OCI-LY1 (cell line): ENCODE data around the gene DXO.

Experiments used
- H2AFZ ChIP-seq: fragments of 200-600 bp; sonication (generic), shearing (Covaris generic); 2 replicates; pipeline ENCODE4 v1.6.0; 2014; ENCODE audit warnings: antibody characterized with exemption, mild to moderate bottlenecking, low read length
- H3F3A ChIP-seq: fragments of 200-600 bp; sonication (generic), shearing (Covaris generic); 2 replicates; pipeline ENCODE4 v1.6.0; 2014; ENCODE audit warnings: mild to moderate bottlenecking, antibody characterized with exemption, low read length, moderate library complexity; ENCODE audit not compliant: insufficient read depth
- H3K27ac ChIP-seq: fragments of 200-600 bp; sonication (generic); 2 replicates; pipeline ENCODE4 v1.5.1; 2014; ENCODE audit warnings: low read length, mixed run types, mild to moderate bottlenecking, low read depth; ENCODE audit not compliant: poor library complexity, severe bottlenecking
- H3K27me3 ChIP-seq: fragments of 200-600 bp; sonication (generic); 2 replicates; pipeline ENCODE4 v1.6.0; 2014; ENCODE audit warnings: antibody characterized with exemption, mild to moderate bottlenecking, low read length, moderate library complexity; ENCODE audit not compliant: insufficient read depth
- H3K36me3 ChIP-seq: fragments of 200-600 bp; sonication (generic); 2 replicates; pipeline ENCODE4 v1.6.1; 2014; ENCODE audit warnings: mild to moderate bottlenecking, antibody characterized with exemption, low read length, moderate library complexity, mixed read lengths; ENCODE audit not compliant: insufficient read depth
- H3K4me1 ChIP-seq: fragments of 200-600 bp; sonication (generic); 2 replicates; pipeline ENCODE4 v1.5.1; 2014; ENCODE audit warnings: mild to moderate bottlenecking, low read length, moderate library complexity; ENCODE audit not compliant: insufficient read depth, severe bottlenecking
- H3K4me2 ChIP-seq: fragments of 200-600 bp; sonication (generic), shearing (Covaris generic); 2 replicates; pipeline ENCODE4 v1.6.1; 2014; ENCODE audit warnings: low read length
- H3K4me3 ChIP-seq: fragments of 200-600 bp; sonication (generic); 2 replicates; pipeline ENCODE4 v1.5.1; 2014; ENCODE audit warnings: low read length, low read depth, mild to moderate bottlenecking, mixed read lengths; ENCODE audit not compliant: poor library complexity, severe bottlenecking
- H3K79me2 ChIP-seq: fragments of 200-600 bp; shearing (Covaris generic); 2 replicates; pipeline ENCODE4 v1.6.1; 2016; ENCODE audit warnings: mixed run types, low read length, mixed read lengths; ENCODE audit not compliant: insufficient read depth
- H3K9ac ChIP-seq: fragments of 200-600 bp; sonication (generic), shearing (Covaris generic); 2 replicates; pipeline ENCODE4 v1.6.1; 2014; ENCODE audit warnings: mild to moderate bottlenecking, low read length, mixed read lengths
- H3K9me2 ChIP-seq: fragments of 200-600 bp; sonication (generic), shearing (Covaris generic); 2 replicates; pipeline ENCODE4 v1.6.1; 2014; ENCODE audit warnings: low read depth, mild to moderate bottlenecking, low read length, mixed read lengths
- H3K9me3 ChIP-seq: fragments of 200-600 bp; shearing (Covaris generic); 2 replicates; pipeline ENCODE4 v1.6.1; 2014; ENCODE audit warnings: low read length, mixed read lengths
- H4K20me1 ChIP-seq: fragments of 200-600 bp; sonication (generic), shearing (Covaris generic); 2 replicates; pipeline ENCODE4 v1.6.0; 2016; ENCODE audit warnings: mild to moderate bottlenecking, low read length; ENCODE audit not compliant: insufficient read depth
- CTCF ChIP-seq: fragments of 200-600 bp; sonication (generic), shearing (Covaris generic); IDR thresholded peaks from 2 replicates; pipeline ENCODE4 v1.5.1; 2017; ENCODE audit warnings: mild to moderate bottlenecking, antibody characterized with exemption, low read length, moderate library complexity, mixed read lengths
- EZH2 ChIP-seq: fragments of 200-600 bp; sonication (generic), shearing (Covaris generic); IDR thresholded peaks from 2 replicates; pipeline ENCODE4 v1.8.0; 2017; ENCODE audit warnings: borderline replicate concordance, mixed run types, mild to moderate bottlenecking, antibody characterized with exemption, low read length, moderate library complexity, mixed read lengths

The DXO gene

GRCh38 chr6:31949926-31950548, 21.9 kb downstream of the DXO start:
- no peaks in the 10 kb centered on the region for H3F3A ChIP-seq
- no peaks in the 10 kb centered on the region for H3K9me3 ChIP-seq
- no peak overlapping the region for H3K9ac ChIP-seq
- no peak overlapping the region for H3K27ac ChIP-seq
- no peak overlapping the region for H3K4me3 ChIP-seq
- no peak overlapping the region for H3K4me2 ChIP-seq
- no peaks in the 10 kb centered on the region for H4K20me1 ChIP-seq
- no peaks in the 10 kb centered on the region for H3K4me1 ChIP-seq
- H3K79me2 ChIP-seq = no peaks in the 10 kb centered on the region
- no peak overlapping the region for H2AFZ ChIP-seq
- H3K9me2 ChIP-seq = no peaks in the 10 kb centered on the region
- H3K36me3 ChIP-seq = peaks cover 36% of the 10 kb centered on the region
- TF ChIP-seq EZH2 (no peak), CTCF (no peak)
- H3K27me3 ChIP-seq = 0 out of 2 replicates have a peak, but pooled peaks cover 5% of the 10 kb centered on the region

GRCh38 chr6:31948753-31949413, 23.1 kb downstream of the DXO start:
- TF ChIP-seq EZH2 (no peak), CTCF (no peak)
- Histone ChIP-seq H4K20me1 (no peaks in the 10 kb centered on the region), H3K4me2 (no peak overlapping the region), H3K9me2 (no peaks in the 10 kb centered on the region), H3K4me3 (no peak overlapping the region), H3K79me2 (no peaks in the 10 kb centered on the region), H3K27ac (no peak overlapping the region), H3K27me3 (peaks cover 5% of the 10 kb centered on the region; the same call in 1 of the 2 replicates), H3K4me1 (no peaks in the 10 kb centered on the region), H3F3A (no peaks in the 10 kb centered on the region), H2AFZ (no peak overlapping the region), H3K36me3 (peaks cover 29% of the 10 kb centered on the region), H3K9ac (no peak overlapping the region), H3K9me3 (no peaks in the 10 kb centered on the region)

- Histone ChIP-seq H3K9me3 (no peaks in the 10 kb centered on the region), H3K27me3 (peaks cover 5% of the 10 kb centered on the region; the same call in 1 of the 2 replicates), H3K36me3 (peaks cover 23% of the 10 kb centered on the region), H3K4me1 (no peaks in the 10 kb centered on the region), H3K27ac (no peak overlapping the region), H3K79me2 (no peaks in the 10 kb centered on the region), H2AFZ (no peak overlapping the region), H3K4me3 (no peak overlapping the region), H3K9me2 (no peaks in the 10 kb centered on the region), H4K20me1 (no peaks in the 10 kb centered on the region), H3F3A (no peaks in the 10 kb centered on the region), H3K9ac (no peak overlapping the region), H3K4me2 (no peak overlapping the region)
- TF ChIP-seq EZH2 (no peak), CTCF (no peak)
These were observed 23.6 kb downstream of the DXO start for GRCh38 chr6:31948306-31948705.
